ENCODE measurements around the gene SHISAL2A. TPM values are rescaled to one million over a fixed set of nuclear protein-coding genes. Genes with fewer than 3 reads are reported as not detected.

SHISAL2A gene
- polyA plus RNA-seq (0.04 to 0.17 TPM in 2 of 3 replicates, not detected in the other), polyA minus RNA-seq (0.19 TPM in 1 of 3 replicates, not detected in the others)
- polyA plus RNA-seq (2011; ENCODE audit: low read depth), result not detected
- polyA plus RNA-seq (2011; cell fraction: cytosol; rRNA removed), result not detected in 2 replicates
- polyA plus RNA-seq (2011; cell fraction: nucleus; rRNA removed), result 0.33 TPM in 1 of 2 replicates, not detected in the other
- polyA plus RNA-seq (2012; ENCODE audit: low replicate concordance), result 0.41 TPM in 1 of 2 replicates, not detected in the other
- not detected for polyA minus RNA-seq (2011; cell fraction: cytosol; rRNA and poly(A)+ RNA removed)
- polyA minus RNA-seq (2011; cell fraction: nucleus; rRNA and poly(A)+ RNA removed), result not detected in 2 replicates

GRCh38 chr1:52632732-52633290, at the start of gene SHISAL2A:
Gene SHISAL2A (plus strand): TSS chr1:52633168. CDS start chr1:52633494, 326 bp downstream.
- no peak for FAIRE-seq

GRCh38 chr1:52585474-52585873, 47.5 kb upstream of the SHISAL2A start:
- dilution Hi-C loops (cut with MboI; ENCODE audit: extremely low pct_ligation_motif_present, low sequenced_read_pairs), result no loop called here
- Histone ChIP-seq H3K27me3 (ENCODE audit: control insufficient read depth, extremely low read depth, insufficient read depth, low read length) (no peaks in the 10 kb centered on the region), H3K9me1 (ENCODE audit: control insufficient read depth, extremely low read depth, insufficient read depth, low read length) (no peaks in the 10 kb centered on the region), H4K20me1 (ENCODE audit: control insufficient read depth, extremely low read depth, insufficient read depth, low read length) (no peaks in the 10 kb centered on the region), H3K36me3 (ENCODE audit: control insufficient read depth in 2 of 2, extremely low read depth in 1 of 2, insufficient read depth in 2 of 2, low read length in 2 of 2) (no peaks in the 10 kb centered on the region), H3K27ac (ENCODE audit: control insufficient read depth, insufficient read depth, low read length) (no peak overlapping the region), H3K79me2 (ENCODE audit: control insufficient read depth, insufficient read depth, low read length) (no peaks in the 10 kb centered on the region), H3K9me3 (ENCODE audit: control insufficient read depth, low read depth, low read length) (no peaks in the 10 kb centered on the region), H2AFZ (ENCODE audit: control insufficient read depth, low read length) (no peak overlapping the region), H3K4me1 (ENCODE audit: control insufficient read depth, extremely low read depth, insufficient read depth, low read length) (no peaks in the 10 kb centered on the region), H3K9ac (ENCODE audit: control insufficient read depth, extremely low read depth, insufficient read depth, low read length) (no peak overlapping the region), H3K4me3 (ENCODE audit: control insufficient read depth in 2 of 3, extremely low read depth in 1 of 3, insufficient read depth in 2 of 3, low read depth in 1 of 3, low read length in 3 of 3) (no peak overlapping the region), H3K4me2 (ENCODE audit: control insufficient read depth, extremely low read depth, insufficient read depth, low read depth, low read length) (no peak overlapping the region)
- DNase-seq (ENCODE audit: low read depth, low spot score), result no peak
- TF ChIP-seq CTCF (optimal IDR thresholded peaks at IDR 0.05 in 1 of 3, IDR thresholded peaks at IDR 0.05 in 1 of 3, conservative IDR thresholded peaks at IDR 0.05 in 1 of 3; ENCODE audit: extremely low read depth in 1 of 3, insufficient read depth in 2 of 3, low read length in 3 of 3), result no peak
- no peak for TF ChIP-seq EZH2 (IDR thresholded peaks at IDR 0.05; ENCODE audit: low read length)
- FAIRE-seq, result no peak

More at GRCh38 chr1:52632732-52633290, at the start of gene SHISAL2A:
- peak within 1 kb of the TSS; percentile 53 for H3K4me2 ChIP-seq (ENCODE audit: control insufficient read depth, extremely low read depth, insufficient read depth, low read depth, low read length)
- TF ChIP-seq EZH2 (IDR thresholded peaks at IDR 0.05; ENCODE audit: low read length) (no peak), CTCF (optimal IDR thresholded peaks at IDR 0.05 in 1 of 3, IDR thresholded peaks at IDR 0.05 in 1 of 3, conservative IDR thresholded peaks at IDR 0.05 in 1 of 3; ENCODE audit: extremely low read depth in 1 of 3, insufficient read depth in 2 of 3, low read length in 3 of 3) (no peak)
- no peak within 1 kb of the TSS for H3K27ac ChIP-seq (ENCODE audit: control insufficient read depth, insufficient read depth, low read length)
- H3K9ac ChIP-seq (ENCODE audit: control insufficient read depth, extremely low read depth, insufficient read depth, low read length), result no peak within 1 kb of the TSS
- no peaks in the 10 kb centered on the region for H3K79me2 ChIP-seq (ENCODE audit: control insufficient read depth, insufficient read depth, low read length)
- peaks cover 11% of the 10 kb centered on the region for H3K4me1 ChIP-seq (ENCODE audit: control insufficient read depth, extremely low read depth, insufficient read depth, low read length)
- H3K9me3 ChIP-seq (ENCODE audit: control insufficient read depth, low read depth, low read length), result no peaks in the 10 kb centered on the region
- no peak for DNase-seq (ENCODE audit: low read depth, low spot score)
- H3K36me3 ChIP-seq (ENCODE audit: control insufficient read depth in 2 of 2, extremely low read depth in 1 of 2, insufficient read depth in 2 of 2, low read length in 2 of 2), result no peaks in the 10 kb centered on the region
- peaks cover 2% of the 10 kb centered on the region for H3K9me1 ChIP-seq (ENCODE audit: control insufficient read depth, extremely low read depth, insufficient read depth, low read length)
- H3K27me3 ChIP-seq (ENCODE audit: control insufficient read depth, extremely low read depth, insufficient read depth, low read length), result peaks cover 26% of the 10 kb centered on the region
- dilution Hi-C loops (cut with MboI; ENCODE audit: extremely low pct_ligation_motif_present, low sequenced_read_pairs), result no loop called here
- H4K20me1 ChIP-seq (ENCODE audit: control insufficient read depth, extremely low read depth, insufficient read depth, low read length), result no peaks in the 10 kb centered on the region
- H3K4me3 ChIP-seq (ENCODE audit: control insufficient read depth in 2 of 3, extremely low read depth in 1 of 3, insufficient read depth in 2 of 3, low read depth in 1 of 3, low read length in 3 of 3), result no peak within 1 kb of the TSS
- H2AFZ ChIP-seq (ENCODE audit: control insufficient read depth, low read length), result peak within 1 kb of the TSS; percentile 53
